Kidney (tissue), 22 donors: Measurements from ENCODE around the gene OR2L3. TPM values are rescaled to one million over a fixed set of nuclear protein-coding genes. Genes with fewer than 3 reads are reported as not detected.

ENCODE experiments used
- DNase-seq, 5 donors: peaks; one replicate each; pipeline ENCODE4 v3.0.0-alpha.2; 2013 to 2020
- FAIRE-seq: peaks from 2 replicates; lab custom pipeline; 2012; peaks lifted over from hg19 to GRCh38; lab: Jason Lieb, UNC
- H3K27ac ChIP-seq, 2 donors: one replicate each; pipeline ENCODE4 v1.7.0; 2013; ENCODE audit warnings: low read depth in 2 of 2, low read length in 2 of 2, inconsistent platforms in 1 of 2
- H3K27me3 ChIP-seq: one replicate; pipeline ENCODE4 v1.7.1; 2013; ENCODE audit warnings: low read length, inconsistent platforms; ENCODE audit not compliant: control insufficient read depth, insufficient read depth
- H3K36me3 ChIP-seq, 3 donors: one replicate each; pipeline versions ENCODE4 v1.7.0 to v1.7.1; 2013; ENCODE audit warnings: low read length in 3 of 3, control low read depth in 1 of 3, inconsistent platforms in 1 of 3; ENCODE audit not compliant: insufficient read depth in 3 of 3, control insufficient read depth in 2 of 3
- H3K4me1 ChIP-seq, 3 donors: one replicate each; pipeline versions ENCODE4 v1.7.0 to v1.7.1; 2013; ENCODE audit warnings: low read length in 3 of 3, inconsistent platforms in 1 of 3, low read depth in 1 of 3; ENCODE audit not compliant: control insufficient read depth in 2 of 3, insufficient read depth in 2 of 3
- H3K4me3 ChIP-seq, 3 donors: one replicate each; pipeline versions ENCODE4 v1.7.0 to v1.8.1; 2013; ENCODE audit warnings: low read length in 3 of 3, control low read depth in 1 of 3, inconsistent platforms in 1 of 3
- H3K9ac ChIP-seq, 3 donors: one replicate each; pipeline versions ENCODE4 v1.7.0 to v1.7.1; 2013; ENCODE audit warnings: low read length in 3 of 3, control low read depth in 1 of 3, inconsistent platforms in 1 of 3
- H3K9me3 ChIP-seq, 3 donors: one replicate each; pipeline versions ENCODE4 v1.7.0 to v1.7.1; 2013; ENCODE audit warnings: low read length in 3 of 3, control low read depth in 1 of 3, inconsistent platforms in 1 of 3; ENCODE audit not compliant: control insufficient read depth in 2 of 3, insufficient read depth in 1 of 3
- CTCF ChIP-seq: IDR thresholded peaks from 3 replicates; pipeline ENCODE4 v1.5.1; 2012; ENCODE audit warnings: mild to moderate bottlenecking, moderate library complexity, borderline replicate concordance; ENCODE audit not compliant: insufficient read depth; ENCODE audit errors: extremely low read depth
- intact Hi-C: fragments of 100-400 bp; cut with DNase I; formaldehyde crosslinking; loops from one replicate; pipeline ENCODE4 v1.11.1; 2022
- long read RNA-seq, 10 donors: library from polyadenylated mRNA in 1 of 10; unstranded in 1 of 10; transcript quantifications; one replicate each; pipeline ENCODE4 v2.0.0 and lab custom pipeline, GENCODE V29; 2021 to 2026
- polyA plus RNA-seq: library from polyadenylated mRNA; stranded (reverse); fragments of 350-450 nt; fragmentation: Illumina TruSeq; extraction: RNeasy Lipid Tissue Mini Kit (QIAGEN cat#74804); gene quantifications from one replicate; pipeline ENCODE4 v1.2.3, GENCODE V29; 2014; ENCODE audit warnings: low read depth, low replicate concordance; ENCODE audit not compliant: insufficient read depth
- total RNA-seq: library from RNA; stranded (reverse); fragmentation: NEBNext Ultra II Directional; extraction: Animal tissue kit (Norgen Biotek cat#: 25700); gene quantifications from one replicate; pipeline ENCODE4 v1.2.1, GENCODE V29; 2021
- donor health status: control.
- donor health status: control.
- donor health status: control.
- donor health status: control.
- donor health status: control.
- donor health status: DM: yes; HTN: yes; CAD: no.
- donor health status: Normal renal cell carcinoma (clear cell type).

OR2L3 gene, protein sequence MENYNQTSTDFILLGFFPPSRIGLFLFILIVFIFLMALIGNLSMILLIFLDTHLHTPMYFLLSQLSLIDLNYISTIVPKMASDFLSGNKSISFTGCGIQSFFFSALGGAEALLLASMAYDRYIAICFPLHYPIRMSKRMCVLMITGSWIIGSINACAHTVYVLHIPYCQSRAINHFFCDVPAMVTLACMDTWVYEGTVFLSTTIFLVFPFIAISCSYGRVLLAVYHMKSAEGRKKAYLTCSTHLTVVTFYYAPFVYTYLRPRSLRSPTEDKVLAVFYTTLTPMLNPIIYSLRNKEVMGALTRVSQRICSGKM
- total RNA-seq (not detected), polyA plus RNA-seq (not detected)
- long read RNA-seq, donor 1, result 0 reads
- long read RNA-seq, donor 2, result 0 reads
- long read RNA-seq, donor 3, result 0 reads
- long read RNA-seq, donor 4, result 0 reads
- long read RNA-seq, donor 5, result 0 reads
- long read RNA-seq, donor 6, result 0 reads
- long read RNA-seq, donor 7, result 0 reads
- long read RNA-seq, donor 8, result 0 reads
- long read RNA-seq, donor 9, result 0 reads
- long read RNA-seq, donor 10, result 0 reads

DNA sequence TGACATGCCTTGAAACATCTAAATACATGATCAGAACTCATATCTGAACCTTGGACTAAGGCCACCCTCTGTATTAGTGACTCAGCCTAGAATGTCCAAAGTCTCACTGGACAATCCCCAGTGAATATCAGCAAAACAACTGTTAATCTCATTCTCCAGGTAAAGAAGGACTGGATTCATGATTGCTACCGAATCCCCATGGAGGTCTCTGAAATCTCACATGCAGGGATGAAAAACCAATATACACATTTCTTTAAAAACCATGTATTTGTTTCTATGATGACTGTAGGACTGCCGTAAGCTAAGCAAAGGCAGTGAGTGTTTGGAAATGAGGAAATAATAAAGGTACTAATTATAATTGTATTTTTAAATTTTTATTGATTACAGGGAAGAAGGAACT is at the start of gene OR2L3:
Gene OR2L3 (plus strand): TSS at position 301 of the 400 bp plus-strand sequence. CDS start 13,846 bp downstream, outside the sequence.
- Histone ChIP-seq H3K4me3 (no peak within 1 kb of the TSS), H3K27ac (no peak within 1 kb of the TSS), H3K27me3 (no peaks in the 10 kb centered on the region), H3K4me1 (no peaks in the 10 kb centered on the region), H3K9me3 (no peaks in the 10 kb centered on the region), H3K36me3 (no peaks in the 10 kb centered on the region), H3K9ac (no peak within 1 kb of the TSS)
- FAIRE-seq, result no peak
- DNase-seq, result no peak
- TF ChIP-seq CTCF, result no peak
- intact Hi-C loops, result no loop called here

- intact Hi-C loops, result no loop called here
- no peak overlapping the region for H3K27ac ChIP-seq
- H3K9ac ChIP-seq, result no peak overlapping the region
- H3K36me3 ChIP-seq, result no peaks in the 10 kb centered on the region
- H3K4me1 ChIP-seq, result no peaks in the 10 kb centered on the region
- no peak for DNase-seq
- no peaks in the 10 kb centered on the region for H3K27me3 ChIP-seq
- H3K9me3 ChIP-seq, result no peaks in the 10 kb centered on the region
- no peak for TF ChIP-seq CTCF
- FAIRE-seq, result no peak
- H3K4me3 ChIP-seq, result no peak overlapping the region
Measured at GRCh38 chr1:247998811-247999210, 47.8 kb upstream of the OR2L3 start.

DNA sequence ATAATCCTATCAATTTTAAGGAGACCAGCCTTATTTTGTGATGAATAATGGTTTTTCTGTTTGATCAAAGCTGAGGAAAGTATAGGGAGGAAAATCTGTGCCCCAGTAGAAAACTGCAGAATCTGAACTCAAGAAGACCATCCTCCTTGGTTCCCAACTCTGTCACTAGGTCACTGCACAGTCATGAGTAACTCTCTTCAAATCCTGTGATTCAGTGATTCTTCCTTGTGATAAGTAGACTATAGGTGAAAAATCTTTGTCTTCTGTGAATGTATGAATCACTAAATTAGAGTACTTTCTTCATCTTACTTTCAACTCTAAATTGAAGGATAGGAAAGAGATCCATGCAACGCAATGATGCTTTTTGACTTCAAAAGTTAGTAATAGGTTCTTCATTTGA is 46.5 kb upstream of the OR2L3 start:
- Histone ChIP-seq H3K27ac (no peak overlapping the region), H3K9me3 (no peaks in the 10 kb centered on the region), H3K27me3 (no peaks in the 10 kb centered on the region), H3K4me3 (no peak overlapping the region), H3K4me1 (no peaks in the 10 kb centered on the region), H3K9ac (no peak overlapping the region), H3K36me3 (no peaks in the 10 kb centered on the region)
- intact Hi-C loops, result no loop called here
- no peak for FAIRE-seq
- no peak for DNase-seq
- no peak for TF ChIP-seq CTCF
